ENCODE results near the gene FGGY. TPM values are rescaled to one million over a fixed set of nuclear protein-coding genes. Genes with fewer than 3 reads are reported as not detected.
A peak's percentile ranks its signal among the peaks of the same experiment; 100 is the strongest.

The FGGY gene
- total RNA-seq, 4 donors from 2014 or later = 23.3 to 26.4 (median 25.3) TPM

GRCh38 chr1:59443310-59443709 lies 146.4 kb downstream of the FGGY start:
- TF ChIP-seq EP300 (IDR thresholded peaks at IDR 0.05) (no peak), POLR2A (IDR thresholded peaks at IDR 0.05; ENCODE audit: low read depth) (no peak), POLR2AphosphoS5 (IDR thresholded peaks at IDR 0.05) (no peak), CTCF (IDR thresholded peaks at IDR 0.05) (no peak)
- intact Hi-C loops (cut with DNase I) = no loop called here
- Histone ChIP-seq H3K36me3 (no peaks in the 10 kb centered on the region), H3K9me3 (no peaks in the 10 kb centered on the region), H3K27me3 (no peaks in the 10 kb centered on the region), H3K4me3 (no peak overlapping the region), H3K27ac (replicated peaks in 1 of 4) (no peak overlapping the region), H3K4me1 (peaks cover 14 to 43% (median 36%) of the 10 kb centered on the region in 4 donors)
- no peak for DNase-seq (ENCODE audit: extremely low spot score)
- 77% methylated on average over 1 of the region's 1 CpG for WGBS

- Histone ChIP-seq H3K27ac (replicated peaks in 1 of 4) (peak overlapping the region; percentile 66 to 77 (median 67)), H3K9me3 (no peaks in the 10 kb centered on the region), H3K4me3 (no peak overlapping the region), H3K36me3 (no peaks in the 10 kb centered on the region), H3K4me1 (peaks cover 14 to 33% (median 28%) of the 10 kb centered on the region in 4 donors), H3K27me3 (no peaks in the 10 kb centered on the region)
- WGBS = 96% methylated on average over 4 of the region's 6 CpGs
- DNase-seq (ENCODE audit: extremely low spot score) = peak; percentile 60
- intact Hi-C loops (cut with DNase I) = no loop called here
- TF ChIP-seq EP300 (IDR thresholded peaks at IDR 0.05) = no peak
- TF ChIP-seq POLR2A (IDR thresholded peaks at IDR 0.05; ENCODE audit: low read depth) = no peak
- TF ChIP-seq POLR2AphosphoS5 (IDR thresholded peaks at IDR 0.05) = no peak
- TF ChIP-seq CTCF (IDR thresholded peaks at IDR 0.05) = no peak
These were observed 147.6 kb downstream of the FGGY start for GRCh38 chr1:59444520-59444919.

GRCh38 chr1:59445040-59445439 lies 148.1 kb downstream of the FGGY start:
- H3K27me3 ChIP-seq = no peaks in the 10 kb centered on the region
- DNase-seq (ENCODE audit: extremely low spot score) = no peak
- no peaks in the 10 kb centered on the region for H3K36me3 ChIP-seq
- H3K4me3 ChIP-seq = no peak overlapping the region
- intact Hi-C loops (cut with DNase I) = no loop called here
- H3K4me1 ChIP-seq = peaks cover 14 to 33% (median 28%) of the 10 kb centered on the region in 4 donors
- peak overlapping the region; percentile 66 to 77 (median 67) for H3K27ac ChIP-seq (replicated peaks in 1 of 4)
- H3K9me3 ChIP-seq = no peaks in the 10 kb centered on the region
- TF ChIP-seq POLR2A (IDR thresholded peaks at IDR 0.05; ENCODE audit: low read depth) (no peak), POLR2AphosphoS5 (IDR thresholded peaks at IDR 0.05) (peak; percentile 43 to 74)
- WGBS = 59% methylated on average over 1 of the region's 1 CpG

- no peaks in the 10 kb centered on the region for H3K9me3 ChIP-seq
- H3K27ac ChIP-seq (replicated peaks in 1 of 4) = peak overlapping the region; percentile 66 to 77 (median 67)
- intact Hi-C loops (cut with DNase I) = no loop called here
- 37% methylated on average over 9 of the region's 9 CpGs for WGBS
- no peaks in the 10 kb centered on the region for H3K36me3 ChIP-seq
- TF ChIP-seq EP300 (IDR thresholded peaks at IDR 0.05) (no peak), POLR2AphosphoS5 (IDR thresholded peaks at IDR 0.05) (peak; percentile 24 to 36), CTCF (IDR thresholded peaks at IDR 0.05) (no peak), POLR2A (IDR thresholded peaks at IDR 0.05; ENCODE audit: low read depth) (no peak)
- H3K4me3 ChIP-seq = no peak overlapping the region
- no peak for DNase-seq (ENCODE audit: extremely low spot score)
- peaks cover 14 to 33% (median 28%) of the 10 kb centered on the region in 4 donors for H3K4me1 ChIP-seq
- H3K27me3 ChIP-seq = no peaks in the 10 kb centered on the region
These were observed 149.5 kb downstream of the FGGY start for GRCh38 chr1:59446257-59446901.

- Histone ChIP-seq H3K36me3 (no peaks in the 10 kb centered on the region), H3K27ac (replicated peaks in 1 of 4) (no peak overlapping the region), H3K4me1 (peaks cover under 1 to 7% (median 4%) of the 10 kb centered on the region in 4 donors), H3K27me3 (no peaks in the 10 kb centered on the region), H3K4me3 (no peak overlapping the region), H3K9me3 (no peaks in the 10 kb centered on the region)
- WGBS = 96% methylated on average over 1 of the region's 1 CpG
- intact Hi-C loops (cut with DNase I) = no loop called here
- TF ChIP-seq POLR2A (IDR thresholded peaks at IDR 0.05; ENCODE audit: low read depth) (no peak), CTCF (IDR thresholded peaks at IDR 0.05) (no peak), POLR2AphosphoS5 (IDR thresholded peaks at IDR 0.05) (no peak), EP300 (IDR thresholded peaks at IDR 0.05) (no peak)
- no peak for DNase-seq (ENCODE audit: extremely low spot score)
These were observed 155.1 kb downstream of the FGGY start for GRCh38 chr1:59452026-59452425.

Measured in esophagus muscularis mucosa (tissue), 4 donors.